Measurements from ENCODE around the gene ARSG.
"Not testable (repeated sequence)": the region's sequence is repeated elsewhere in the genome, so short reads cannot be mapped to it uniquely, and the experiment has no call there.

The ARSG gene

GRCh38 chr17:68277807-68278206, 13.5 kb upstream of the ARSG start:
- no peak for DNase-seq

- not testable (repeated sequence) for DNase-seq
Observed at GRCh38 chr17:68281965-68282364, 9.3 kb upstream of the ARSG start.

- DNase-seq, result no peak
Observed at GRCh38 chr17:68288375-68288774, 2.9 kb upstream of the ARSG start.

GRCh38 chr17:68288804-68289203, 2.5 kb upstream of the ARSG start:
- no peak for DNase-seq

GRCh38 chr17:68289473-68289872, 1.8 kb upstream of the ARSG start:
- no peak for DNase-seq

GRCh38 chr17:68289936-68290267, 1.4 kb upstream of the ARSG start:
- DNase-seq, result peak in 1 of 14 donors; percentile 55

GRCh38 chr17:68290268-68290954, 884 bp upstream of the ARSG start:
- DNase-seq, result peak in 3 of 14 donors; percentile 12 to 54 (median 26)

GRCh38 chr17:68291836-68292688, 767 bp downstream of the ARSG start:
- peak in 11 of 14 donors; percentile 22 to 73 (median 46) for DNase-seq

- peak in 1 of 14 donors; percentile 61 for DNase-seq
Observed at GRCh38 chr17:68292689-68293040, 1.4 kb downstream of the ARSG start.

GRCh38 chr17:68293490-68294195, 2.3 kb downstream of the ARSG start:
- DNase-seq, result no peak

- no peak for DNase-seq
Observed at GRCh38 chr17:68294196-68294555, 2.9 kb downstream of the ARSG start.

- no peak for DNase-seq
Observed at GRCh38 chr17:68294617-68295016, 3.3 kb downstream of the ARSG start.

- no peak for DNase-seq
Observed at GRCh38 chr17:68295086-68295485, 3.8 kb downstream of the ARSG start.

- DNase-seq, result peak in 1 of 14 donors; percentile 67
Observed at GRCh38 chr17:68296217-68297191, 5.2 kb downstream of the ARSG start.

GRCh38 chr17:68297195-68297594, 5.9 kb downstream of the ARSG start:
- peak in 1 of 14 donors; percentile 68 for DNase-seq

GRCh38 chr17:68298601-68299000, 7.3 kb downstream of the ARSG start:
- DNase-seq, result no peak

- DNase-seq, result no peak
Observed at GRCh38 chr17:68299817-68300216, 8.5 kb downstream of the ARSG start.

- no peak for DNase-seq
Observed at GRCh38 chr17:68301438-68301959, 10.2 kb downstream of the ARSG start.

GRCh38 chr17:68302066-68302564, 10.8 kb downstream of the ARSG start:
- DNase-seq, result peak in 1 of 14 donors; percentile 37

GRCh38 chr17:68302666-68303065, 11.4 kb downstream of the ARSG start:
- DNase-seq, result peak in 1 of 14 donors; percentile 37

- DNase-seq, result no peak
Observed at GRCh38 chr17:68304706-68305105, 13.4 kb downstream of the ARSG start.

- DNase-seq, result no peak
Observed at GRCh38 chr17:68305142-68305541, 13.8 kb downstream of the ARSG start.

Measured in C1 segment of cervical spinal cord (tissue), 14 donors.